K562 (cell line): ENCODE results near the gene ANKS1B. TPM values are rescaled to one million over a fixed set of nuclear protein-coding genes. Genes with fewer than 3 reads are reported as not detected.

Source experiments
- ATAC-seq: fragments of 200-7000 bp; cut with Tn5 transposase; 3 replicates; pipeline ENCODE4 v1.9.1; 2020; ENCODE audit warnings: moderate library complexity
- BruUV-seq: library from RNA; stranded (reverse); fragments of 400-500 nt; replicated peaks from 2 replicates; lab custom pipeline; 2021; lab: Mats Ljungman, UMichigan
- CTCF ChIA-PET: fragments of 300-600 bp; formaldehyde crosslinking; extraction: SDS; loops from one replicate; lab custom pipeline; 2021; ENCODE audit warnings: low intra/inter-chr PET ratio; lab: Yijun Ruan, JAX
- POLR2A ChIA-PET: fragments of 300-600, 350-650 bp; sonication (Branson Sonifier 250); formaldehyde crosslinking; extraction: SDS; loops from one replicate; lab custom pipeline; 2021; ENCODE audit warnings: antibody characterized with exemption, inconsistent platforms; lab: Yijun Ruan, JAX
- DNase-seq, 4 experiments: peaks; one replicate each; pipeline versions ENCODE4 v3.0.0 to v3.0.0-alpha.2; 2011 to 2018; ENCODE audit warnings: low spot score in 3 of 4, mixed read lengths in 3 of 4; ENCODE audit errors: extremely low read depth in 1 of 4
- FAIRE-seq: peaks from 2 replicates; lab custom pipeline; 2011; peaks lifted over from hg19 to GRCh38; lab: Jason Lieb, UNC
- H2AFZ ChIP-seq: 2 replicates; pipeline ENCODE4 v1.6.0; 2011; ENCODE audit warnings: low read depth, low read length, control low read depth, inconsistent platforms
- H3K27ac ChIP-seq: fragments of 200-600 bp; 3 replicates; pipeline ENCODE4 v1.8.0; 2011; ENCODE audit warnings: low read depth, mild to moderate bottlenecking, control low read depth, inconsistent platforms, low read length, moderate library complexity, mixed read lengths; ENCODE audit errors: extremely low read depth
- H3K27me3 ChIP-seq, 2 experiments: fragments of 300-600 bp in 1 of 2; 2 replicates in 1 of 2; 3 replicates in 1 of 2; pipeline versions ENCODE4 v1.6.0 to v1.8.0; 2011; ENCODE audit warnings: inconsistent platforms in 2 of 2, low read length in 2 of 2, mild to moderate bottlenecking in 1 of 2, mixed read lengths in 1 of 2, moderate library complexity in 1 of 2; ENCODE audit not compliant: control insufficient read depth in 2 of 2, insufficient read depth in 2 of 2
- H3K36me3 ChIP-seq: fragments of 300-600 bp; 3 replicates; pipeline ENCODE4 v1.8.0; 2011; ENCODE audit warnings: mild to moderate bottlenecking, low read length, inconsistent platforms; ENCODE audit not compliant: control insufficient read depth, insufficient read depth
- H3K4me1 ChIP-seq, 2 experiments: fragments of 200-600 bp in 1 of 2; replicated peaks in 1 of 2; 2 replicates in 1 of 2; 3 replicates in 1 of 2; pipeline versions ENCODE4 v1.5.1 to v1.8.0; 2011; ENCODE audit warnings: inconsistent platforms in 2 of 2, low read length in 2 of 2, mild to moderate bottlenecking in 1 of 2, mixed read lengths in 1 of 2, moderate library complexity in 1 of 2; ENCODE audit not compliant: control insufficient read depth in 2 of 2, insufficient read depth in 2 of 2
- H3K4me2 ChIP-seq: 2 replicates; pipeline ENCODE4 v1.6.1; 2011; ENCODE audit warnings: low read length, control low read depth, inconsistent platforms, mixed read lengths; ENCODE audit not compliant: insufficient read depth
- H3K4me3 ChIP-seq: fragments of 200-600 bp; sonication (generic), shearing (Covaris generic); 2 replicates; pipeline ENCODE4 v1.5.1; 2016; ENCODE audit warnings: control low read depth, inconsistent platforms
- H3K79me2 ChIP-seq: fragments of 200-600 bp; 3 replicates; pipeline ENCODE4 v1.8.0; 2011; ENCODE audit warnings: low read length, inconsistent platforms; ENCODE audit not compliant: control insufficient read depth, insufficient read depth
- H3K9ac ChIP-seq, 2 experiments: 2 replicates each; pipeline versions ENCODE4 v1.6.0 to v1.6.1; 2011; ENCODE audit warnings: low read depth in 2 of 2, low read length in 2 of 2, control low read depth in 1 of 2, inconsistent platforms in 1 of 2, mild to moderate bottlenecking in 1 of 2, mixed read lengths in 1 of 2; ENCODE audit not compliant: insufficient read depth in 1 of 2
- H3K9me1 ChIP-seq: one replicate; pipeline ENCODE4 v1.6.0; 2011; ENCODE audit warnings: inconsistent platforms, mild to moderate bottlenecking, low read length, moderate library complexity; ENCODE audit not compliant: control insufficient read depth, insufficient read depth
- H3K9me3 ChIP-seq: replicated peaks from 2 replicates; pipeline ENCODE4 v1.5.1; 2011; ENCODE audit warnings: low read depth, low read length, inconsistent platforms; ENCODE audit not compliant: control insufficient read depth, insufficient read depth
- H4K20me1 ChIP-seq: replicated peaks from 2 replicates; pipeline ENCODE4 v1.6.1; 2011; ENCODE audit warnings: low read length, inconsistent platforms, mixed read lengths; ENCODE audit not compliant: control insufficient read depth, insufficient read depth
- CAMTA2 ChIP-seq: fragments of 250-450 bp; sonication (Bioruptor Pico); conservative IDR thresholded peaks from 2 replicates; pipeline ENCODE4 v1.5.1; 2022
- EP400 ChIP-seq: fragments of 450-650 bp; IDR thresholded peaks from 2 replicates; pipeline ENCODE4 v1.6.1; 2017; ENCODE audit warnings: antibody characterized with exemption, mild to moderate bottlenecking, moderate library complexity
- HCFC1 ChIP-seq: IDR thresholded peaks from 2 replicates; pipeline ENCODE4 v1.6.1; 2012; ENCODE audit warnings: low read depth, low read length, improper control_type of control experiment
- IFI16 ChIP-seq: fragments of 250-450 bp; sonication (Bioruptor Pico); IDR thresholded peaks from 2 replicates; pipeline ENCODE4 v2.1.2; 2022; ENCODE audit warnings: mild to moderate bottlenecking, inconsistent platforms
- KLF16 ChIP-seq: IDR thresholded peaks from 2 replicates; pipeline ENCODE4 v1.6.1; 2016; ENCODE audit warnings: antibody characterized with exemption
- L3MBTL2 ChIP-seq: fragments of 450-650 bp; IDR thresholded peaks from 2 replicates; pipeline ENCODE4 v1.6.1; 2016; ENCODE audit warnings: mild to moderate bottlenecking, moderate library complexity
- MECOM ChIP-seq: fragments of 250-450 bp; sonication (Bioruptor Pico); IDR thresholded peaks from 2 replicates; pipeline ENCODE4 v1.8.0; 2022; ENCODE audit warnings: inconsistent platforms
- PBX2 ChIP-seq, 2 experiments: IDR thresholded peaks in 1 of 2; conservative IDR thresholded peaks in 1 of 2; 2 replicates each; pipeline ENCODE4 v1.6.1; 2016; ENCODE audit warnings: low read depth in 2 of 2, mild to moderate bottlenecking in 1 of 2, missing compliant biosample characterization in 1 of 2, missing genetic modification characterization in 1 of 2, moderate library complexity in 1 of 2
- U2AF2 ChIP-seq: fragments of 200-400 bp; formaldehyde crosslinking; optimal IDR thresholded peaks from 2 replicates; pipeline ENCODE3; 2017; ENCODE audit warnings: low read depth, mild to moderate bottlenecking, low read length
- ZNF431 ChIP-seq: sonication (generic); formaldehyde crosslinking; IDR thresholded peaks from 2 replicates; pipeline ENCODE4 v1.8.0; 2022; ENCODE audit warnings: mild to moderate bottlenecking, missing genetic modification reagents
- ZNF778 ChIP-seq: fragments of 450-650 bp; formaldehyde crosslinking; IDR thresholded peaks from 2 replicates; pipeline ENCODE4 v1.4.0; 2020; ENCODE audit warnings: mild to moderate bottlenecking, moderate library complexity
- WGBS: fragments of 100-300 bp; shearing (Covaris generic); methylation state at CpG from one replicate; pipeline ENCODE4 v1.1.6; 2016; ENCODE audit warnings: low coverage, mixed read lengths; ENCODE audit not compliant: insufficient coverage; ENCODE audit errors: missing lambda C conversion rate; 5-methylcytosine and 5-hydroxymethylcytosine counted together
- in situ Hi-C: fragments of 300-500 bp; cut with MboI; formaldehyde crosslinking; loops from 4 replicates; pipeline ENCODE4 v1.15.0; 2018; ENCODE audit warnings: inconsistent platforms, mixed read lengths
- intact Hi-C: fragments of 100-400 bp; cut with micrococcal nuclease; formaldehyde crosslinking; loops from 2 replicates; pipeline ENCODE4 v1.14.2; 2022
- polyA plus RNA-seq, 8 experiments: library from polyadenylated mRNA; depleted of rRNA in 4 of 8; stranded (reverse) in 5 of 8; unstranded in 3 of 8; fragments of >200 nt; fragmentation: Nextera tagmentation in 2 of 8; fragmentation: Illumina TruSeq in 1 of 8; extraction: Ambion mirVana in 2 of 8; extraction: Trizol in 1 of 8; gene quantifications; 2 replicates each; pipeline versions ENCODE4 v1.2.1 to v1.2.3, GENCODE V29; 2011 to 2014; ENCODE audit warnings: inconsistent platforms in 1 of 8, missing spikeins in 1 of 8
- total RNA-seq, 7 experiments: library from RNA; depleted of rRNA in 6 of 7; stranded (reverse); fragments of >200 nt in 6 of 7; fragmentation: Illumina TruSeq in 2 of 7; extraction: Trizol in 2 of 7; gene quantifications; 2 replicates each; pipeline versions ENCODE4 v1.2.1 to v1.2.3, GENCODE V29; 2011 to 2021; ENCODE audit warnings: low replicate concordance in 1 of 7

The ANKS1B gene
- total and polyA plus RNA-seq, 9 of the 15 experiments (the other 6 are each of a cell fraction or from before 2014, with no cell fraction given), result 0.04 to 0.47 (median 0.28) TPM; not detected in 4

- Histone ChIP-seq H3K9me3 (no peaks in the 10 kb centered on the region), H3K4me2 (no peak overlapping the region), H3K4me1 (peaks cover 0 to 4% of the 10 kb centered on the region in 2 experiments; a peak in 1 of 5 replicates), H3K9me1 (no peaks in the 10 kb centered on the region), H3K27me3 (peaks cover 7 to 36% of the 10 kb centered on the region in 2 experiments; a peak in 3 of 5 replicates), H3K79me2 (no peaks in the 10 kb centered on the region), H3K36me3 (no peaks in the 10 kb centered on the region), H4K20me1 (no peaks in the 10 kb centered on the region), H3K9ac (no peak overlapping the region), H2AFZ (no peak overlapping the region), H3K27ac (no peak overlapping the region), H3K4me3 (no peak overlapping the region)
- CTCF ChIA-PET, result no interaction called here
- in situ Hi-C loops, result loop anchor here (10.0 kb wide), 1 partner anchor 180 kb away; no protein-coding TSS in a partner anchor
- WGBS, result 78% methylated on average over 3 of the region's 3 CpGs
- BruUV-seq, result no TSS peak
- intact Hi-C loops, result loop anchor here (5.0 to 10.0 kb wide), 2 partner anchors 177 to 330 kb away; no protein-coding TSS in a partner anchor
- POLR2A ChIA-PET, result no interaction called here
- FAIRE-seq (no peak), ATAC-seq (no peak), DNase-seq (no peak)
- TF ChIP-seq IFI16, result no peak
- TF ChIP-seq EP400, result no peak
- TF ChIP-seq CAMTA2 (CRISPR knock-in tag), result no peak
- TF ChIP-seq KLF16, result no peak
- TF ChIP-seq U2AF2, result no peak
- no peak for TF ChIP-seq HCFC1
- no peak for TF ChIP-seq ZNF431 (CRISPR knock-in tag)
- TF ChIP-seq MECOM (CRISPR knock-in tag), result no peak
- no peak for TF ChIP-seq PBX2 (CRISPR knock-in tag; IDR thresholded peaks at IDR 0.05; ENCODE audit: low read depth)
- no peak for TF ChIP-seq PBX2 (tag; conservative IDR thresholded peaks at IDR 0.05; ENCODE audit: low read depth)
- TF ChIP-seq L3MBTL2, result no peak
- TF ChIP-seq ZNF778, result no peak
Observed at GRCh38 chr12:98744680-98745079, 1240.1 kb downstream of the ANKS1B start.
